Neutrophil (primary cell): Measurements from ENCODE around the gene ERICH3.

ENCODE experiments used
- H3K27ac ChIP-seq: fragments of 200-600 bp; sonication (generic); 2 replicates; pipeline ENCODE4 v1.5.1; 2016; ENCODE audit warnings: mild to moderate bottlenecking, moderate library complexity
- H3K27me3 ChIP-seq: fragments of 200-600 bp; sonication (generic); 2 replicates; pipeline ENCODE4 v1.6.0; 2016; ENCODE audit warnings: mild to moderate bottlenecking
- H3K36me3 ChIP-seq: fragments of 200-600 bp; sonication (generic); 2 replicates; pipeline ENCODE4 v1.5.1; 2017
- H3K4me1 ChIP-seq, 2 experiments: fragments of 200-600 bp in 1 of 2; sonication (generic) in 1 of 2; 1 replicate in 1 of 2; 2 replicates in 1 of 2; pipeline versions ENCODE4 v1.5.1 to v1.6.1; 2013 to 2016; ENCODE audit warnings: low read depth in 1 of 2, low read length in 1 of 2, mild to moderate bottlenecking in 1 of 2, moderate library complexity in 1 of 2; ENCODE audit not compliant: control insufficient read depth in 1 of 2, insufficient read depth in 1 of 2
- H3K4me3 ChIP-seq, 2 experiments: fragments of 200-600 bp in 1 of 2; sonication (generic) in 1 of 2; 1 replicate in 1 of 2; 2 replicates in 1 of 2; pipeline ENCODE4 v1.5.1; 2013 to 2016; ENCODE audit warnings: low read depth in 1 of 2, low read length in 1 of 2, mild to moderate bottlenecking in 1 of 2, moderate library complexity in 1 of 2
- H3K9me3 ChIP-seq: fragments of 200-600 bp; sonication (generic); 2 replicates; pipeline ENCODE4 v1.5.1; 2016
- CTCF ChIP-seq: fragments of 200-600 bp; sonication (generic); IDR thresholded peaks from 2 replicates; pipeline ENCODE4 v1.5.1; 2016; ENCODE audit warnings: antibody characterized with exemption

ERICH3 gene

GRCh38 chr1:74714429-74715235 is 41.0 kb upstream of the ERICH3 start:
- H3K9me3 ChIP-seq, result no peaks in the 10 kb centered on the region
- H3K27me3 ChIP-seq, result no peaks in the 10 kb centered on the region
- H3K4me1 ChIP-seq, result no peaks in the 10 kb centered on the region
- no peak overlapping the region for H3K27ac ChIP-seq
- H3K36me3 ChIP-seq, result no peaks in the 10 kb centered on the region
- no peak overlapping the region for H3K4me3 ChIP-seq
- no peak for TF ChIP-seq CTCF

- H3K27ac ChIP-seq, result no peak overlapping the region
- no peaks in the 10 kb centered on the region for H3K36me3 ChIP-seq
- H3K4me3 ChIP-seq, result no peak overlapping the region
- H3K9me3 ChIP-seq, result no peaks in the 10 kb centered on the region
- no peaks in the 10 kb centered on the region for H3K27me3 ChIP-seq
- H3K4me1 ChIP-seq, result no peaks in the 10 kb centered on the region
- TF ChIP-seq CTCF, result no peak
Measured at GRCh38 chr1:74713849-74714248, 40.3 kb upstream of the ERICH3 start.

DNA sequence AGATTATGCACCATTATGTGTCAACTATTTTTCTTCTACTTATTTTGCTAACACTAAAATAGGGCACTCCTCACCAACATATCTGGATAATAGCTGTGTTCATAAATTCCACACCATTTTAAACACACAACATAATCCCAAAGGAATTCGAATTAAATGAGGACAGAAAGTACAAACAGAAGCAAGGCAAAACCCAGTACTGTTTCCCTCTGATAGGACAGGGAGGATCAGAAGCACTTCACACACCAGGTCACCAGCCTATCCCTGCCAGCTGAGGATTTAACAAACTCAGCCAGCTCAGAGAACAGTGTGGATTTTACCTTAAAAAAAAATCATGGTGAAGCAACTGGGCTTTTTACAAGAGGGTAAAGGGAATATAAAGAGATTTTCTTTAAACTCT is 39.3 kb upstream of the ERICH3 start:
- TF ChIP-seq CTCF, result no peak
- no peak overlapping the region for H3K4me3 ChIP-seq
- no peaks in the 10 kb centered on the region for H3K4me1 ChIP-seq
- H3K27me3 ChIP-seq, result no peaks in the 10 kb centered on the region
- H3K36me3 ChIP-seq, result no peaks in the 10 kb centered on the region
- no peaks in the 10 kb centered on the region for H3K9me3 ChIP-seq
- no peak overlapping the region for H3K27ac ChIP-seq

- H3K27me3 ChIP-seq, result no peaks in the 10 kb centered on the region
- no peak overlapping the region for H3K27ac ChIP-seq
- TF ChIP-seq CTCF, result no peak
Measured at GRCh38 chr1:74703386-74704182, 30.0 kb upstream of the ERICH3 start.

DNA sequence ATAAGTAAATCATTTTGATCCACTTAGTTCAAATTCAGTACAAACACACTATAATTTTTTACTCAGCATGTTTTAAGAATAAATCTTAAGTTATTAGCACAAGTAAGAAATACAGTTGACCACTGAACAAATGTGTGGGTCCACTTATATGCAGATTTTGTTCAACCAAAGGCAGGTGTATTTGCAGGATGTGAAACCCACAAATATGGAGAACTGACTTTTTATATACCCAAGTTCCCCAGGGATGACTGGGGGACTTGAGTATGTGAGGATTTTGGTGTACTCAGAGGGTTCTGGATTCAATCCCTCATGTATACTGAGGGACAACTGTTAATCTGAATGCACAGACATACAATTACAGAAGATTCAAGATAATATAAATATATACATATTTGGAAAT is 25.7 kb upstream of the ERICH3 start:
- Histone ChIP-seq H3K27ac (no peak overlapping the region), H3K4me1 (no peaks in the 10 kb centered on the region), H3K27me3 (no peaks in the 10 kb centered on the region), H3K9me3 (no peaks in the 10 kb centered on the region), H3K4me3 (no peak overlapping the region), H3K36me3 (no peaks in the 10 kb centered on the region)
- TF ChIP-seq CTCF, result no peak

More at GRCh38 chr1:74703386-74704182, 30.0 kb upstream of the ERICH3 start:
- no peaks in the 10 kb centered on the region for H3K9me3 ChIP-seq
- H3K4me3 ChIP-seq, result no peak overlapping the region
- H3K36me3 ChIP-seq, result no peaks in the 10 kb centered on the region
- no peaks in the 10 kb centered on the region for H3K4me1 ChIP-seq
